ENCODE results near the gene MYO15A. TPM values are rescaled to one million over a fixed set of nuclear protein-coding genes. Genes with fewer than 3 reads are reported as not detected.

Gene MYO15A
- total RNA-seq, 1 experiment from 2014 or later: 0.53 TPM

GRCh38 chr17:18172531-18173278 is 64.1 kb downstream of the MYO15A start:
- H3K27ac ChIP-seq: no peak overlapping the region
- H3K27me3 ChIP-seq: no peaks in the 10 kb centered on the region
- no peaks in the 10 kb centered on the region for H3K36me3 ChIP-seq
- DNase-seq: peak; percentile 70 to 84
- no peaks in the 10 kb centered on the region for H3K9me3 ChIP-seq (replicated peaks)
- peaks cover 16% of the 10 kb centered on the region for H3K4me1 ChIP-seq
- H3K4me3 ChIP-seq: no peak overlapping the region

GRCh38 chr17:18173740-18174139 is 65.2 kb downstream of the MYO15A start:
- DNase-seq: no peak
- H3K4me3 ChIP-seq: no peak overlapping the region

GRCh38 chr17:18176176-18176575 is 67.6 kb downstream of the MYO15A start:
- DNase-seq: no peak
- Histone ChIP-seq H3K4me1 (peaks cover 16% of the 10 kb centered on the region), H3K27me3 (no peaks in the 10 kb centered on the region), H3K4me3 (no peak overlapping the region), H3K36me3 (no peaks in the 10 kb centered on the region), H3K27ac (no peak overlapping the region), H3K9me3 (replicated peaks) (no peaks in the 10 kb centered on the region)

More at GRCh38 chr17:18173740-18174139, 65.2 kb downstream of the MYO15A start:
- H3K36me3 ChIP-seq: no peaks in the 10 kb centered on the region
- H3K9me3 ChIP-seq (replicated peaks): no peaks in the 10 kb centered on the region
- H3K27ac ChIP-seq: no peak overlapping the region
- no peaks in the 10 kb centered on the region for H3K27me3 ChIP-seq
- H3K4me1 ChIP-seq: peaks cover 16% of the 10 kb centered on the region

- H3K27me3 ChIP-seq: no peaks in the 10 kb centered on the region
- peaks cover 15% of the 10 kb centered on the region for H3K4me1 ChIP-seq
- H3K9me3 ChIP-seq (replicated peaks): no peaks in the 10 kb centered on the region
- no peak overlapping the region for H3K4me3 ChIP-seq
- no peak for DNase-seq
- no peak overlapping the region for H3K27ac ChIP-seq
- H3K36me3 ChIP-seq: no peaks in the 10 kb centered on the region
Observed at GRCh38 chr17:18177133-18177532, 68.6 kb downstream of the MYO15A start.

GRCh38 chr17:18177722-18178121 is 69.2 kb downstream of the MYO15A start:
- H3K4me1 ChIP-seq: peaks cover 10% of the 10 kb centered on the region
- no peak for DNase-seq
- H3K27me3 ChIP-seq: no peaks in the 10 kb centered on the region
- H3K4me3 ChIP-seq: no peak overlapping the region
- no peaks in the 10 kb centered on the region for H3K9me3 ChIP-seq (replicated peaks)
- H3K27ac ChIP-seq: no peak overlapping the region
- no peaks in the 10 kb centered on the region for H3K36me3 ChIP-seq

GRCh38 chr17:18179196-18179595 is 70.6 kb downstream of the MYO15A start:
- Histone ChIP-seq H3K4me1 (0 out of 2 replicates have a peak, but pooled peaks cover 3% of the 10 kb centered on the region), H3K36me3 (no peaks in the 10 kb centered on the region), H3K27ac (no peak overlapping the region), H3K9me3 (replicated peaks) (no peaks in the 10 kb centered on the region), H3K27me3 (no peaks in the 10 kb centered on the region), H3K4me3 (no peak overlapping the region)
- DNase-seq: no peak

GRCh38 chr17:18179804-18180203 is 71.2 kb downstream of the MYO15A start:
- DNase-seq: no peak
- no peaks in the 10 kb centered on the region for H3K9me3 ChIP-seq (replicated peaks)
- no peaks in the 10 kb centered on the region for H3K36me3 ChIP-seq
- H3K27ac ChIP-seq: no peak overlapping the region
- H3K4me1 ChIP-seq: 0 out of 2 replicates have a peak, but pooled peaks cover 3% of the 10 kb centered on the region
- no peak overlapping the region for H3K4me3 ChIP-seq
- no peaks in the 10 kb centered on the region for H3K27me3 ChIP-seq

GRCh38 chr17:18181358-18181757 is 72.8 kb downstream of the MYO15A start:
- Histone ChIP-seq H3K4me1 (peaks cover 14% of the 10 kb centered on the region), H3K4me3 (no peak overlapping the region), H3K9me3 (replicated peaks) (no peaks in the 10 kb centered on the region), H3K27me3 (no peaks in the 10 kb centered on the region), H3K36me3 (peaks cover 5% of the 10 kb centered on the region), H3K27ac (no peak overlapping the region)
- no peak for DNase-seq

GRCh38 chr17:18182110-18182977 is 73.8 kb downstream of the MYO15A start:
- Histone ChIP-seq H3K4me1 (peaks cover 21% of the 10 kb centered on the region), H3K27me3 (no peaks in the 10 kb centered on the region), H3K4me3 (peak overlapping the region; percentile 77), H3K27ac (peak overlapping the region; percentile 94), H3K36me3 (peaks cover 15% of the 10 kb centered on the region), H3K9me3 (replicated peaks) (no peaks in the 10 kb centered on the region)
- peak in 1 of 2 experiments; percentile 74 for DNase-seq

- Histone ChIP-seq H3K36me3 (peaks cover 21% of the 10 kb centered on the region), H3K27me3 (no peaks in the 10 kb centered on the region), H3K9me3 (replicated peaks) (no peaks in the 10 kb centered on the region), H3K27ac (peak overlapping the region; percentile 94), H3K4me3 (peak overlapping the region; percentile 77), H3K4me1 (peaks cover 21% of the 10 kb centered on the region)
- DNase-seq: peak; percentile 99
Observed at GRCh38 chr17:18182978-18183333, 74.4 kb downstream of the MYO15A start.

GRCh38 chr17:18183334-18184142 is 75.0 kb downstream of the MYO15A start, which contains the start of gene ALKBH5:
ALKBH5 (plus strand) TSS chr17:18183828; CDS start chr17:18184244, 416 bp downstream.
- Histone ChIP-seq H3K9me3 (replicated peaks) (no peaks in the 10 kb centered on the region), H3K4me3 (peak within 1 kb of the TSS; percentile 77), H3K36me3 (peaks cover 27% of the 10 kb centered on the region), H3K27ac (peak within 1 kb of the TSS; percentile 94), H3K27me3 (no peaks in the 10 kb centered on the region), H3K4me1 (peaks cover 21% of the 10 kb centered on the region)
- peak; percentile 100 for DNase-seq

- peak; percentile 79 to 83 for DNase-seq
- H3K27ac ChIP-seq: peak overlapping the region; percentile 94; the same call in 1 of the 2 replicates
- H3K4me3 ChIP-seq: peak overlapping the region; percentile 77
- peaks cover 21% of the 10 kb centered on the region for H3K4me1 ChIP-seq
- no peaks in the 10 kb centered on the region for H3K9me3 ChIP-seq (replicated peaks)
- H3K27me3 ChIP-seq: no peaks in the 10 kb centered on the region
- H3K36me3 ChIP-seq: peaks cover 36% of the 10 kb centered on the region
Observed at GRCh38 chr17:18184143-18185031, 75.8 kb downstream of the MYO15A start.

GRCh38 chr17:18185391-18185790 is 76.8 kb downstream of the MYO15A start:
- Histone ChIP-seq H3K27me3 (no peaks in the 10 kb centered on the region), H3K4me3 (peak overlapping the region; percentile 77), H3K4me1 (peaks cover 21% of the 10 kb centered on the region), H3K27ac (peak overlapping the region; percentile 0; the same call in 1 of the 2 replicates), H3K9me3 (replicated peaks) (no peaks in the 10 kb centered on the region), H3K36me3 (peaks cover 41% of the 10 kb centered on the region)
- DNase-seq: peak in 1 of 2 experiments; percentile 63

Measured in SJCRH30 (cell line).